HEK293 (cell line): Measurements from ENCODE around the gene PHACTR2.

Source experiments
- CTCF ChIA-PET: fragments of 350-600 bp; formaldehyde crosslinking; extraction: SDS; loops from one replicate; lab custom pipeline; 2021; ENCODE audit warnings: antibody characterized with exemption; lab: Yijun Ruan, JAX
- POLR2A ChIA-PET: fragments of 300-600 bp; formaldehyde crosslinking; extraction: SDS; loops from one replicate; lab custom pipeline; 2020; ENCODE audit warnings: antibody characterized with exemption, inconsistent platforms; lab: Yijun Ruan, JAX
- H3K27ac ChIP-seq: fragments of 200-500 bp; sonication (Bioruptor generic); 2 replicates; pipeline ENCODE4 v1.5.1; 2014; ENCODE audit warnings: low read depth, low read length, control low read depth, inconsistent platforms; ENCODE audit errors: extremely low read depth
- H3K36me3 ChIP-seq, 2 experiments: fragments of 200-500 bp in 1 of 2; sonication (Bioruptor generic) in 1 of 2; 1 replicate in 1 of 2; 2 replicates in 1 of 2; pipeline ENCODE4 v1.5.1; 2014 to 2017; ENCODE audit warnings: inconsistent platforms in 2 of 2, low read length in 2 of 2; ENCODE audit not compliant: control insufficient read depth in 2 of 2, insufficient read depth in 1 of 2
- H3K4me1 ChIP-seq: fragments of 200-500 bp; sonication (Bioruptor generic); 2 replicates; pipeline ENCODE4 v1.5.1; 2014; ENCODE audit warnings: mild to moderate bottlenecking, low read length, inconsistent platforms; ENCODE audit not compliant: control insufficient read depth, insufficient read depth
- H3K4me3 ChIP-seq: 2 replicates; pipeline ENCODE4 v1.5.1; 2011; ENCODE audit warnings: low read depth, mild to moderate bottlenecking, control low read depth, low read length, moderate library complexity
- H3K9me3 ChIP-seq: fragments of 200-500 bp; sonication (Bioruptor generic); 2 replicates; pipeline ENCODE4 v1.5.1; 2014; ENCODE audit warnings: low read depth, low read length, inconsistent platforms; ENCODE audit not compliant: control insufficient read depth, insufficient read depth
- EGR2 ChIP-seq: fragments of 450-650 bp; formaldehyde crosslinking; IDR thresholded peaks from 2 replicates; pipeline ENCODE4 v1.5.1; 2016; ENCODE audit warnings: low read depth, missing biosample characterization, missing genetic modification characterization
- PATZ1 ChIP-seq: fragments of 450-650 bp; formaldehyde crosslinking; IDR thresholded peaks from 2 replicates; pipeline ENCODE4 v1.5.1; 2016; ENCODE audit warnings: missing biosample characterization, missing genetic modification characterization
- SCRT2 ChIP-seq: fragments of 450-650 bp; formaldehyde crosslinking; IDR thresholded peaks from 2 replicates; pipeline ENCODE4 v1.5.1; 2016; ENCODE audit warnings: missing biosample characterization, missing genetic modification characterization
- SP3 ChIP-seq: fragments of 450-650 bp; formaldehyde crosslinking; IDR thresholded peaks from 2 replicates; pipeline ENCODE4 v1.5.1; 2016; ENCODE audit warnings: missing biosample characterization, missing genetic modification characterization
- ZFHX2 ChIP-seq: fragments of 450-650 bp; formaldehyde crosslinking; conservative IDR thresholded peaks from 2 replicates; pipeline ENCODE4 v1.5.1; 2016; ENCODE audit warnings: missing biosample characterization, missing genetic modification characterization
- ZFP41 ChIP-seq: fragments of 450-650 bp; formaldehyde crosslinking; IDR thresholded peaks from 2 replicates; pipeline ENCODE4 v1.5.1; 2016; ENCODE audit warnings: missing biosample characterization, missing genetic modification characterization, borderline replicate concordance
- ZNF175 ChIP-seq: fragments of 450-650 bp; formaldehyde crosslinking; IDR thresholded peaks from 2 replicates; pipeline ENCODE4 v1.5.1; 2016; ENCODE audit warnings: missing biosample characterization, missing genetic modification characterization
- ZNF18 ChIP-seq: fragments of 450-650 bp; formaldehyde crosslinking; IDR thresholded peaks from 2 replicates; pipeline ENCODE4 v1.5.1; 2016; ENCODE audit warnings: missing biosample characterization, missing genetic modification characterization
- ZNF324 ChIP-seq: fragments of 450-650 bp; formaldehyde crosslinking; IDR thresholded peaks from 2 replicates; pipeline ENCODE4 v1.5.1; 2016; ENCODE audit warnings: missing biosample characterization, missing genetic modification characterization
- ZNF514 ChIP-seq: fragments of 450-650 bp; formaldehyde crosslinking; IDR thresholded peaks from 2 replicates; pipeline ENCODE4 v1.5.1; 2016; ENCODE audit warnings: missing biosample characterization, missing genetic modification characterization
- ZNF555 ChIP-seq: fragments of 450-650 bp; formaldehyde crosslinking; conservative IDR thresholded peaks from 2 replicates; pipeline ENCODE4 v1.5.1; 2017; ENCODE audit warnings: missing biosample characterization, mild to moderate bottlenecking, missing genetic modification characterization, inconsistent platforms
- ZNF639 ChIP-seq: fragments of 450-650 bp; formaldehyde crosslinking; IDR thresholded peaks from 2 replicates; pipeline ENCODE4 v1.5.1; 2016; ENCODE audit warnings: missing biosample characterization, missing genetic modification characterization
- ZNF692 ChIP-seq: fragments of 450-650 bp; formaldehyde crosslinking; IDR thresholded peaks from 2 replicates; pipeline ENCODE4 v1.5.1; 2016; ENCODE audit warnings: missing biosample characterization, missing genetic modification characterization
- ZNF704 ChIP-seq: fragments of 450-650 bp; formaldehyde crosslinking; IDR thresholded peaks from 2 replicates; pipeline ENCODE4 v1.5.1; 2016; ENCODE audit warnings: missing biosample characterization, missing genetic modification characterization
- ZNF843 ChIP-seq: fragments of 450-650 bp; formaldehyde crosslinking; IDR thresholded peaks from 2 replicates; pipeline ENCODE4 v1.5.1; 2016; ENCODE audit warnings: missing biosample characterization, missing genetic modification characterization

PHACTR2 gene

GRCh38 chr6:143677891-143678791, at the start of gene PHACTR2 (continued):
- TF ChIP-seq PATZ1 (tag by site-specific recombination), result no peak; the same call in 1 of the 2 replicates
- TF ChIP-seq ZNF692, result 0 out of 2 replicates have a peak, but pooled peaks have one; percentile 34
- TF ChIP-seq ZNF555 (tag by site-specific recombination), result no peak
- TF ChIP-seq ZNF175, result no peak
- no peak for TF ChIP-seq SP3
- TF ChIP-seq ZNF514 (tag by site-specific recombination), result no peak
- TF ChIP-seq ZFP41, result no peak
- no peak for TF ChIP-seq ZNF843 (tag by site-specific recombination)
- TF ChIP-seq ZNF704 (tag by site-specific recombination), result no peak

- TF ChIP-seq ZNF324 (tag by site-specific recombination), result no peak
- TF ChIP-seq ZFHX2, result peak; percentile 94
- TF ChIP-seq EGR2 (tag by site-specific recombination), result peak; percentile 94
- peak; percentile 72 for TF ChIP-seq ZNF18 (tag by site-specific recombination)
- no peak for TF ChIP-seq ZNF639
- TF ChIP-seq SCRT2, result 0 out of 2 replicates have a peak, but pooled peaks have one; percentile 30
- no peaks in the 10 kb centered on the region for H3K36me3 ChIP-seq
- H3K27ac ChIP-seq, result no peak overlapping the region
- H3K4me1 ChIP-seq, result no peaks in the 10 kb centered on the region
- no peaks in the 10 kb centered on the region for H3K9me3 ChIP-seq
- ChIA-PET CTCF (interaction anchor here (0.5 to 0.7 kb wide), 3 partner anchors 15 to 1155 kb away, joined by 3 to 4 read pairs (median 4); no protein-coding TSS in a partner anchor), POLR2A (no interaction called here)
- H3K4me3 ChIP-seq, result no peak overlapping the region
These were observed 48.4 kb upstream of the PHACTR2 start for GRCh38 chr6:143629104-143630080.
